Upper lobe of right lung (tissue), 1 donor: Measurements from ENCODE around the gene ZNF598. TPM values are rescaled to one million over a fixed set of nuclear protein-coding genes. Genes with fewer than 3 reads are reported as not detected.

ENCODE experiments used
- ATAC-seq: fragments of 200-7000 bp; cut with Tn5 transposase; one replicate; pipeline ENCODE4 v1.9.1; 2020; ENCODE audit warnings: mild to moderate bottlenecking, moderate library complexity
- DNase-seq: peaks from one replicate; pipeline ENCODE4 v3.0.0-alpha.2; 2020
- H3K27ac ChIP-seq: fragments of 200-600 bp; one replicate; pipeline ENCODE4 v1.8.0; 2022
- H3K27me3 ChIP-seq: fragments of 200-600 bp; one replicate; pipeline ENCODE4 v1.8.0; 2022; ENCODE audit warnings: mild to moderate bottlenecking
- H3K36me3 ChIP-seq: fragments of 200-600 bp; one replicate; pipeline ENCODE4 v1.8.0; 2022
- H3K4me1 ChIP-seq: fragments of 200-600 bp; one replicate; pipeline ENCODE4 v1.8.0; 2022
- H3K4me3 ChIP-seq: fragments of 200-600 bp; one replicate; pipeline ENCODE4 v1.8.0; 2022; ENCODE audit warnings: mild to moderate bottlenecking
- H3K9me3 ChIP-seq: fragments of 200-600 bp; one replicate; pipeline ENCODE4 v1.8.0; 2022
- CTCF ChIP-seq: fragments of 200-600 bp; IDR thresholded peaks from one replicate; pipeline ENCODE4 v1.8.0; 2022; ENCODE audit warnings: antibody characterized with exemption
- intact Hi-C: fragments of 100-400 bp; cut with DNase I; formaldehyde crosslinking; loops from one replicate; pipeline ENCODE4 v1.11.0; 2022
- total RNA-seq: library from RNA; stranded (reverse); fragmentation: NEBNext Ultra II Directional; extraction: Animal tissue kit (Norgen Biotek cat#: 25700); gene quantifications from one replicate; pipeline ENCODE4 v1.2.1, GENCODE V29; 2021
- donor health status: DM: no; HTN: yes; CAD: no; lungs with severe emphysema.

ZNF598 gene
- total RNA-seq, 1 donor from 2014 or later: 38.2 TPM

DNA sequence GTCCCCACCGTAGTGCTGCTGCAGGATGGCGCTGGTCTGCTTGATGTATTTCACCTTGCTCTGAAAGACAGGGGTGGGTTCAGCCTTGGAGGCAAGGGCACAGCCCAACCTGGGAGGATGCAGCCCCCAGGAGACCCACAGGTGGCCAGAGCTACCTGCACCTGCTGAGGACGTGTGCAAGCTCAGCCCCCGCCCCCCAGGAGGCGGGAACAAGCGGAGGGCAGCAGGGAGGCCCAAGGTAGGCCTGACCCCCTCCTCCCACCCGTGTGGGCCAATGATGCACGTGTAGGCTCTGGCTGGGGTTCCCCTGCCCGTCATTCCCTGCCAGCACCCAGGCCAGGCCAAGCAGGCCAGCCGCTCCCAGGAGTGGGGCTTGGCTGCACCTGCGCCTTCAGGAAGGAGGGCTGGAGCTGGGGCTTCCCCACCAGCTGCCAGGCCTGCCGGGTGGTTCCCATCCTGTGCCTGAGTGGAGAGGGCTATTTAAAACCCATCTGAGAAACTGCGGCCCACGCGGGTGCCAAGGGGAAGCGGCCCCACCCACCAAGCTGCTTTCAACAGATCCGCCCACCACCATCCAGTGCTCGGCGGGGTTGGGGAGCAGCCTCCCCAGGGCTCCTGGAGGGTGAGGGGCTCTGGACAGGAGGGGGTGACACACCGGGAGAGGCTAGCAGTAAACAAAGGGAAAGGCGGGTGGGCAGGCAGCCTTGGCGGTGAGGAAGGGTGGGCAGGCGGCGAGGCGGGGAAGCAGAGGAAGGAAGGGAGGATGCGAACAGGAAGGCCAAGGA lies 34.2 kb upstream of the ZNF598 start:
- H3K9me3 ChIP-seq: no peaks in the 10 kb centered on the region
- peaks cover 84% of the 10 kb centered on the region for H3K4me1 ChIP-seq
- peak; percentile 12 for ATAC-seq
- intact Hi-C loops: no loop called here
- H3K4me3 ChIP-seq: no peak overlapping the region
- H3K27me3 ChIP-seq: no peaks in the 10 kb centered on the region
- no peaks in the 10 kb centered on the region for H3K36me3 ChIP-seq
- TF ChIP-seq CTCF: no peak
- DNase-seq: peak; percentile 89
- H3K27ac ChIP-seq: peak overlapping the region; percentile 59

GRCh38 chr16:2042986-2043666 lies 33.5 kb upstream of the ZNF598 start:
- peak; percentile 2 for ATAC-seq
- Histone ChIP-seq H3K4me3 (no peak overlapping the region), H3K4me1 (peaks cover 86% of the 10 kb centered on the region), H3K27me3 (no peaks in the 10 kb centered on the region), H3K27ac (peak overlapping the region; percentile 59), H3K9me3 (no peaks in the 10 kb centered on the region), H3K36me3 (no peaks in the 10 kb centered on the region)
- DNase-seq: peak; percentile 86
- TF ChIP-seq CTCF: no peak
- intact Hi-C loops: no loop called here

DNA sequence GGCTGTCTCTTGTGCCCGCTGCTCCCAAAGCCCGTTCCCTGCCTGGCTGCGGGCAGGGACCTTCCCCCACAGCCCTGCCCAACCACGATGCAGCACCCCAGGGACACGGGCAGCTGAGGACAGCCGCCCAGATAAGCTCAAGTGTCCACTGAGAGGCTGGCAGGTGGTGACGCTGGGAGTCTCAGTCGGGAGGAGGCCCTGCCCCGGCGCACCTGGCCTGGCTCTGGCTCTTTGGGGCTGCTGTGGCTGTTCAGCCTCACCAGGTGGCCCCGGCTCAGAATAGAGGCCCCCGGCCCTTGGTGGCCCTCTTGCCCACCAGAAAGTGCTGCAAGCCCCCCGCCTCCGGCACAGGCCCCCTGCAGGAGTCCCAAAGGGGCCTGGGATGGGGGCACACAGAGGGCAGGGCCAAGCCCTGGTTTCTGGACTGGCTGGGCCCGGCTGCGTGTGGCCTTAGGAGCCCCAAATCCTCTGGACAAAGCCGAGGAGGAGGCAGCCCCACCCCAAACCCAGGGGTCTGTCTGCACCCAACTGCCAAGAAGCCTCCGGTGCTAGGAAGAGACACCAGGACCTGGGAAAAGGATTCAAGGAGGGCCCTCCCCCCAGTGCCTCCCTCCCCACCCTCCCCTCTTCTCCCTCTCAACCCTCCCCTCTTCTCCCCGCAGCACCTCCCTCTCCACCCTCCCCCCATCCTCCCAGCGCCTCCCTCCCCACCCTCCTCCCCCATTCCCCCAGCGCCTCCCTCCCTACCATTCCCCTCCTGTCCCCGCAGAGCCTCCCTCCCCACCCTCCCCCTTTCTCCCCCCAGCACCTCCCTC lies 32.8 kb upstream of the ZNF598 start:
- TF ChIP-seq CTCF: no peak
- peak; percentile 74 for ATAC-seq
- Histone ChIP-seq H3K27ac (peak overlapping the region; percentile 94), H3K4me1 (peaks cover 93% of the 10 kb centered on the region), H3K4me3 (no peak overlapping the region), H3K27me3 (no peaks in the 10 kb centered on the region), H3K9me3 (no peaks in the 10 kb centered on the region), H3K36me3 (peaks cover 6% of the 10 kb centered on the region)
- DNase-seq: peak; percentile 93
- intact Hi-C loops: no loop called here

DNA sequence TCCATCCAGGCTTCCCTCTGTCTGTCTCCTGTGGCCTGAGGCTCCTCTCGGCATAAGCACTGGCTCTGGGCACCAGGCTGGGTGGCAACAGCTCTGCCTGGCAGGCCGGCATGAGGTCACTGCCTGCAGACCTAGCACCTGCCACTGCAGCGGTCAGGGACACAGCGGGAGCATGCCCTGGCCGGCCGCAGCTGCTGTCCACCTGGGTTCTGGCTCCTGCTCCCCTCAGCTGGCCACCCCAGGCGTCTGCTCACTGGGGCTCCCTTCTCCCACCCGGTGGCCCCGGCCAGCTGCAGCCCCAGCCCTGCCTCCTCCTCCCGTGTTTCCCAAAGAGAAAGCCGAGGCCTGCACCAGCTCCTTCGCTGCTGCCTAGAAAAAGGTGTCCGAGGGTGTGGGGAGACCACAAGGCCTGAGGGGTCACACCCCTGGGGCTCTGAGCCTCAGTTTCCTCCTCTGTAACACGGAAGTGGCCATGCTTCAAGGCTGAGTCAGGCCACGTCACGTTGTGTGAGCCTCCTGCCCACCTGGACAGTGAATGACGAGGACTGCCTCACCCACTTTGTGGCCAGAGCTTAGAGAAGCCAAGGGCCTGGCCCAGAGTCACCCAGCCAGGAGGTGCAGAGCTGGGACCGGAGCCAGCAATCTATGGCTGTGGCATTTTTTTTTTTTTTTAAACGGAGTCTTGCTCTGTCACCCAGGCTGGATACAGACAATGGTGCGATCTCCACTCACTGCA lies 31.3 kb upstream of the ZNF598 start:
- H3K4me1 ChIP-seq: peaks cover 95% of the 10 kb centered on the region
- TF ChIP-seq CTCF: no peak
- H3K9me3 ChIP-seq: no peaks in the 10 kb centered on the region
- no peak for DNase-seq
- intact Hi-C loops: no loop called here
- ATAC-seq: peak; percentile 3
- peaks cover 13% of the 10 kb centered on the region for H3K36me3 ChIP-seq
- no peak overlapping the region for H3K4me3 ChIP-seq
- H3K27me3 ChIP-seq: no peaks in the 10 kb centered on the region
- H3K27ac ChIP-seq: peak overlapping the region; percentile 94
